ENCODE measurements around the gene USP15. TPM values are rescaled to one million over a fixed set of nuclear protein-coding genes. Genes with fewer than 3 reads are reported as not detected.

The USP15 gene
- total RNA-seq, 1 donor from 2014 or later = 112 TPM

DNA sequence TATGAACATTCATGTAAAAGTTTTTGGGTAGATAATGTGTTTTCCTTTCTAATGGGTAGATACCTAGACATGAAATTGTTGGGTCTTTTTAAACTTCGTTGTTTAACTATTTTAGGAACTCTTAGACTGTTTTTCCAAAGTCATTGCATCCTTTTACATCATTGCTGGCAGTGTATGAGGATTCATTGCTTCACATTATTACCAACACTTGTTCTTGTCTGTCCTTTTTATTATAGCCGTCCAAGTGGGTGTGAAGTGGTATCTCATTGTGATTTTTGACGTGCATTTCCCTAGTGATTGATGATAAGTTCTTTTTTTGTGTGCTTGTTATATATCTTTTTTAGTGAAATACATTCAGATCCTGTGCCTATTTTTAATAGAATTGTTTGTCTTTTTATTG lies 39.4 kb downstream of the USP15 start:
- H3K9me3 Mint-ChIP-seq = peaks cover 21% of the 10 kb centered on the region
- peaks cover 47% of the 10 kb centered on the region for H3K4me1 Mint-ChIP-seq
- no peak for DNase-seq
- intact Hi-C loops (cut with micrococcal nuclease) = loop anchor here (5.0 kb wide), 1 partner anchor 32 kb away; no protein-coding TSS in a partner anchor
- H3K36me3 Mint-ChIP-seq (ENCODE audit: low read depth) = peaks cover 84% of the 10 kb centered on the region
- H3K27me3 Mint-ChIP-seq = no peaks in the 10 kb centered on the region
- no peak overlapping the region for H3K4me3 Mint-ChIP-seq
- H3K27ac Mint-ChIP-seq = no peak overlapping the region

DNA sequence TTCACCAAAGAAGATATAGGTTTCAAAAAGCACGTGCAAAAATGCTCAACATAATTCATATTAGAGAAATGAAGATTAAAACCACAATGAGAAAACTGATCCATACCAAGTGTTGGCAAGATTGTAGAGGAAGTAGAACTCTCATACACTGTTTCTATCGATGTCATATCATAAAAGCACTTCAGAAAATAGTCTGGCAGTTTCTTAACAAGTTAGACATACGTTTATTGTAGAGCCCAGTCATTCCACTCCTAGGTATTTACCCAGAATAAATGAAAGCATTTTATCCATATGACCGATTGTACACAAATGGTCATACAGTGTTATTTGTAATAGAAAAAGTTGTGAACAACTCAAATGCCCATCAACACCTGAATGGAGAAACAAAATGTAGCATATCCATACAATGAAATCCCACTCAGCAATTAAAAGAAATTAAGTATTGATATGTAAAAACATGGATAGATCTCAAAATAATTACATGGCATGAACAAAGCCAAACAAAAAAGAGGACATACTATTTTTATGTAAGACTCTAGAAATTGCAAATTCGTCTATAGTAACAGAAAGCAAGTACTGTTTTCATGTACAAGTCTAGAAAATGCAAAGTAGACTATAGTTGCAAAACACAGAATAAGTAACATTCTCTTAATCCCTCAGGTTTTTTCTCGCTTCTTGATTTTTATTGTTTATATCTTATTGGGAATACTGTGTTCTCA lies 41.0 kb downstream of the USP15 start:
- intact Hi-C loops (cut with micrococcal nuclease) = loop anchor here (5.0 kb wide), 1 partner anchor 34 kb away; no protein-coding TSS in a partner anchor
- Mint-ChIP-seq H3K9me3 (peaks cover 26% of the 10 kb centered on the region), H3K27me3 (no peaks in the 10 kb centered on the region), H3K4me1 (peaks cover 39% of the 10 kb centered on the region), H3K27ac (peak overlapping the region; percentile 17), H3K36me3 (ENCODE audit: low read depth) (peaks cover 84% of the 10 kb centered on the region), H3K4me3 (no peak overlapping the region)
- DNase-seq = no peak

DNA sequence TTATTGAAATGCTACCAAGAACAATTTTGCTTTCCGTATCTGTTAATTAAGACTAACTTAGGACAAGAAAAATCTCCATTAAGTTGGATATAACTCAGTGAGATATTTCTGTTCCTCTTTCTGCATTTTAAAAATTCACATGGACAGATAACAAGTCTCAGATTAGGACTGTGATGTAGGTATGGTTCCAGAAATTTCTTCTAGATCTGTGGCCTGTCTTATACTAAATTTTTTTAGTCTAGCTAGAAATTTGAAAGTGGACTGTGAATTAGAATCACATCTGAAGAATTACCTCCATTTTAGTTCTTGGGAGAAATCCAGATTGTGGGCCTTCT lies 41.6 kb downstream of the USP15 start:
- intact Hi-C loops (cut with micrococcal nuclease) = loop anchor here (5.0 kb wide), 1 partner anchor 34 kb away; no protein-coding TSS in a partner anchor
- Mint-ChIP-seq H3K4me1 (peaks cover 38% of the 10 kb centered on the region), H3K9me3 (peaks cover 26% of the 10 kb centered on the region), H3K27ac (no peak overlapping the region), H3K4me3 (no peak overlapping the region), H3K36me3 (ENCODE audit: low read depth) (peaks cover 83% of the 10 kb centered on the region), H3K27me3 (no peaks in the 10 kb centered on the region)
- DNase-seq = no peak

DNA sequence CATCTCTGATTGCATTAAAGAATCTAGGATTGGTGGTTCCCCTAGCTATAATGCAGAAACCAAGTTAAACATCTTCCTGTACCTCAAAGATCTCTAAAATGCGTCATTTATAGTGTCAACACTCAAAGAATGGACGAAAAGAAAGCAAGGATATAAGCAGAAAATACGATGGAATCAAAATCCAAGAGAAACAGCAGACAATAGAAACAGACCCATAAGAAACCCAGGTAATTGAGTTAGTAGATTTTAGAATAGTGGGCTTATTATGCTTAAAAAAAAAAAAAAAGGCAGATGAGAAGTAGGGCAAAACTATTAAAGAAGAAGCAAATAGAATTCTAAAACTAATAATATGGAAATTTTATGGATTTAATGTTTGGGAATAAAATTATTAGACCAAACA lies 44.4 kb downstream of the USP15 start:
- intact Hi-C loops (cut with micrococcal nuclease) = loop anchor here (5.0 kb wide), 1 partner anchor 37 kb away; no protein-coding TSS in a partner anchor
- no peaks in the 10 kb centered on the region for H3K27me3 Mint-ChIP-seq
- H3K27ac Mint-ChIP-seq = no peak overlapping the region
- no peak for DNase-seq
- peaks cover 83% of the 10 kb centered on the region for H3K36me3 Mint-ChIP-seq (ENCODE audit: low read depth)
- peaks cover 42% of the 10 kb centered on the region for H3K4me1 Mint-ChIP-seq
- H3K9me3 Mint-ChIP-seq = peaks cover 16% of the 10 kb centered on the region
- no peak overlapping the region for H3K4me3 Mint-ChIP-seq

DNA sequence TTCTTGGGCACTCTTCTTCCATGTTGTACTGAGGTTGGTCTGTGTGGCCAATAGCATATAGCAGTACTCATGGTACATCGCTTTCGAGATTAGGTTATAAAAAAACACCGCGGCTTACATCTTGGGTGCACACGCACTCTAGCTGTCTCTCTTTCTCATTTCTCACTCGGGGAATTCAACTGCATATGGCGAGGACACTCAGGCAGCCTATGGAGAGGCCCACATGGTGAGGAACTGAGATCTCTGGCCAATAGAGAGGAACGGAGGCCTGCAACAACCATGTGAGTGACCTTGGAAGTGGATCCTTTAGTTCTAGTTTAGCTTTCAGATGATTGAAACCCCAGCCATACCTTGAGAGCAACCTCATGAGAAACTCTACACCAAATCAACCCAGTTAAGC lies 45.6 kb downstream of the USP15 start:
- H3K36me3 Mint-ChIP-seq (ENCODE audit: low read depth) = peaks cover 82% of the 10 kb centered on the region
- intact Hi-C loops (cut with micrococcal nuclease) = no loop called here

DNA sequence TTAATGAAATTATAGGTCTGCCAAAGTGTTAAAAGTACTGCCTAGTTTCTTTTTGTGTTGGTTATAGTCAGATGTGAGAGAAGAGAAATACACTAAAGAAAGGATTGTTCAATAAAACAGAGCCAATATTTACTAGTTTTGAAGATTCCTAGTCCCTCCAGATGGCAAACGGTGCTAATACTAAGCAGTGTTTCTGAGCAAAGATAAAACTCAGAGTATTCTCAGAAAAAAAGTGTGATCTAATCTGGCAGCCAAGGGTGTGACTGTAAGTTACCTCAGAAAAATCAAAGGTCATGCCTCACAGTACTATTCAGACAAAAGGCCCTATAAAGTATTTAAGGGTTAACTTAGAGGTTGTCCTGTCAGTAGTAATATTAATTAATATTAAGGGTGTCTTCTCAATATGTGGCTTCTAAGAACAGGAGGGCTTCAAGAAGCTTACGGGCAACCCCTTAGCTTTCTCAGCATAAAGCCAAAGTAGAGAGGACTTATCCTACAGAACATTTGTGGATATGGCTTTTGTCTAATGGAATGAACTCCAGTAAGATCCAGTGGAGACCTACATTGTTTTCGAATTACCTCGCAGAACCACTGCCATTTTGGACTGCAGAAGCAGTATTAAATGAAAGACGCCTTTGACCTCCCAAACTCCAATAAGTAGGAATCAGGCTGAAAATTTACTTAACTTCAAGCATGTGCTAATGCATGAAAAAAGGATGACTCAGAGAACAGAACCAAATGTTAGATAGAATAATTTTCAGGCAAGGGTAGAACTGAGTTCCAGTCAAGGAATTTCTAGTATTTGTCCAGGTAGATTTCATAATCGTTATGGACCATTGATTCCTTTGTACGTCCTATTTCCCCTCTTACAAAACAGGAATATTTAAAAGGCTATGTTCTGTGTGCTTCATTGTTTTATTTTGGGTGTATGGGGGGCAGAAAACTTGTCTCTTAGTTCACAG lies 46.6 kb downstream of the USP15 start:
- Mint-ChIP-seq H3K36me3 (ENCODE audit: low read depth) (peaks cover 76% of the 10 kb centered on the region), H3K27me3 (no peaks in the 10 kb centered on the region), H3K9me3 (peaks cover 14% of the 10 kb centered on the region), H3K4me3 (no peak overlapping the region), H3K4me1 (peaks cover 36% of the 10 kb centered on the region), H3K27ac (peak overlapping the region; percentile 16)
- DNase-seq = no peak
- intact Hi-C loops (cut with micrococcal nuclease) = no loop called here

More for the DNA sequence above, 45.6 kb downstream of the USP15 start:
- Mint-ChIP-seq H3K4me1 (peaks cover 39% of the 10 kb centered on the region), H3K9me3 (peaks cover 16% of the 10 kb centered on the region), H3K27me3 (no peaks in the 10 kb centered on the region), H3K4me3 (no peak overlapping the region), H3K27ac (peak overlapping the region; percentile 16)
- DNase-seq = no peak

DNA sequence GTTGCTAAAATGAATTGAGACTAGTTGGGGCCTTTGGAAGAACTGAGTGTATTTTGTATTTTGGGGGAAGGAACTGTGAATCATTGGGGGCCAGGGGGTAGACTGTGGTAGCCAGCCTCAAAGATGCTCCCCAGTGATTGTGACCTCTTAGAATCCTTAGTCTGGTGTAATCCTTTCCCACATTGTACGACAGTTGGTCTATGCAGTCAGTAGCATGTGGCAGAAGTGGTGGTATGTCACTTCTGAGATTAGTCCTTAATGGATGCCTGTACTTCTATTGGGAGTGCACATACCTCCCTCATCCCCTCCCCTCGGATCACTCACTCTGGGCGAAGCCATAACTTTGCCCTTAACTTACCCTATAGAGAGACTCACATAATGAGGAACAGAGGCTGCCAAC lies 48.0 kb downstream of the USP15 start:
- peaks cover 37% of the 10 kb centered on the region for H3K4me1 Mint-ChIP-seq
- peaks cover 8% of the 10 kb centered on the region for H3K9me3 Mint-ChIP-seq
- no peak overlapping the region for H3K4me3 Mint-ChIP-seq
- no peaks in the 10 kb centered on the region for H3K27me3 Mint-ChIP-seq
- peaks cover 71% of the 10 kb centered on the region for H3K36me3 Mint-ChIP-seq (ENCODE audit: low read depth)
- H3K27ac Mint-ChIP-seq = no peak overlapping the region
- intact Hi-C loops (cut with micrococcal nuclease) = no loop called here
- no peak for DNase-seq

DNA sequence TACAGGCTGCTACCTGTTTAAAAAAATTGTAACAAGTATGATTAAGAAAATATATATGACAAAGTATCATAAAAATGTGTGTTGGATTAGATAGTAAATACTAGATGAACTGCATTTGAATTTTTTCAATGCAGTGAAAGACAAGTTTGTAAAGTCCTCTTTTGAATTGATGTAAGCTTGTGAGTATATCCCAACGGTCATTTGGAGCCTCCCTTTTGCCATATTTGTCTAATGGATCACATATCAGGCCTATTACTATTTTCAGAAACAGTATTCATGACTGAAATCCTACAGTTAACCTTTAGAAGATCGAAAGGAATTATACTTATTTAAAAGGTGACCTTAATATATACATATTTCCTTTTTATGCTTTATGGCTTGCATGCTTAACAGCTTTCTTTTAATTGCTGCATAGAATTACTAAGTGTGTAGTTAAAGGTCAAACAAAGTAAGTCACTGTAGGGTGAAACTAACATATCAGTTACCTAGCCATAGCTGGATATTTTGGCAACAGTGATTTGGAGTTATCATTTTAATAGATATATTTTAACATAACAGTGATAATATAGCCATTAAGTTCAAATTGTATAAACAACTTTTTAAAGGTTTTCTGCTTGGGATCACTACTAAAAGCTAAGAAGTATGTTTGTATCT lies 53.6 kb downstream of the USP15 start:
- DNase-seq = no peak
- intact Hi-C loops (cut with micrococcal nuclease) = no loop called here
- H3K27me3 Mint-ChIP-seq = no peaks in the 10 kb centered on the region
- H3K4me1 Mint-ChIP-seq = peaks cover 30% of the 10 kb centered on the region
- no peak overlapping the region for H3K27ac Mint-ChIP-seq
- H3K9me3 Mint-ChIP-seq = peaks cover 10% of the 10 kb centered on the region
- peaks cover 41% of the 10 kb centered on the region for H3K36me3 Mint-ChIP-seq (ENCODE audit: low read depth)
- H3K4me3 Mint-ChIP-seq = no peak overlapping the region

DNA sequence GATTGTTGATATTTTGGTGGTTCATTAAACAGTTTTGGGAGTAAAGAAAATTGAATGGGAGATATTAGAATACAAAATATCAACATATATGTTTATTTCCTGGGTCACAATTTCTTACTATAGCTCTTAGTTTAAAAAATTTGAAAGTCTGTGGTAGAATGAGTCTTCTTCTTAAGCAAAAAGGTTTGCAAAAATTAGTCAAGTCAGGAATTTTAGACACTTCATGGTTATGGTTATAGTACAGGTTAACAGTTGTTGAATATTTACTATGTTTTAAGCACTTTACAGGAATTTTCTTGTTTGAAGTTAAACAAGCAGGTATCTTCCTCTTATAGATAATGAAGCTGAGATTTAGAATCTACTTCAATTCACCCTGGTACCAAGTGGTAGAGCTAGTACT lies 56.8 kb downstream of the USP15 start:
- no peak for DNase-seq
- Mint-ChIP-seq H3K27ac (no peak overlapping the region), H3K4me3 (no peak overlapping the region), H3K9me3 (peaks cover 12% of the 10 kb centered on the region), H3K27me3 (no peaks in the 10 kb centered on the region), H3K4me1 (peaks cover 19% of the 10 kb centered on the region), H3K36me3 (ENCODE audit: low read depth) (peaks cover 41% of the 10 kb centered on the region)
- intact Hi-C loops (cut with micrococcal nuclease) = no loop called here

DNA sequence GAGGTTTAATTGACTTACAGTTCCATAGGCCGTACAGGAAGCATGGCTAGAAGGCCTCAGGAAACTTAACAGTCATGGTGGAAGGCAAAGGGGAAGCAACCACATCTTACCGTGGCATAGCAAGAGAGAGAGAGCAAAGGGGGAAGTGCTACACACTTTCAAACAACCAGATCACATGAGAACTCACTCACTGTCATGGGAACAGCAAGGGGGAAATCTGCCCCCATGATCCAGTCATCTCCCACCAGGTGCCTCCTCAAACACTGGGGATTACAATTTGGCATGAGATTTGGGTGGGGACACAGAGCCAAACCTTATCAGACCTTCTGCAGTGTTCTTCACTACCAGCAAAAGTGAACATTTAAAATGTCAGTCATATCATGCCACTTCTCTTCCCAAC lies 58.9 kb downstream of the USP15 start:
- peak; percentile 53 for DNase-seq
- Mint-ChIP-seq H3K36me3 (ENCODE audit: low read depth) (peaks cover 55% of the 10 kb centered on the region), H3K27me3 (no peaks in the 10 kb centered on the region), H3K27ac (no peak overlapping the region), H3K4me3 (no peak overlapping the region), H3K9me3 (peaks cover 12% of the 10 kb centered on the region), H3K4me1 (peaks cover 23% of the 10 kb centered on the region)
- intact Hi-C loops (cut with micrococcal nuclease) = no loop called here

DNA sequence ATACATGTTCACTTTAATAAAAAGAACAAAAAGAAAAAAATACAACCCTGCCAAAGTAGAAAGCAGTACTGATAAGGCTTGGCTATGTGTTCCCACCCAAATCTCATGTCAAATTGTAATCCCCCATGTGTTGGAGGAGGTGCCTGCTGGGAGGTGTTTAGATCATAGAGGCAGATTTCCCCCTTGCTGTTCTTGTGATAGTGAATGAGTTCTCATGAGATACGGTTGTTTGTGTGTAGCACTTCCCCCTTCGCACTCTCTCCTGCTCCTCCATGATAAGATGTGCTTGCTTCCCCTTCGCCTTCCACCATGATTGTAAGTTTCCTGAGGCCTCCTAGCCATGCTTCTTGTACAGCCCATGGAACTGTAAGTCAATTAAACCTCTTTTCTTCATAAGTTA lies 59.9 kb downstream of the USP15 start:
- Mint-ChIP-seq H3K27ac (no peak overlapping the region), H3K27me3 (no peaks in the 10 kb centered on the region)
- intact Hi-C loops (cut with micrococcal nuclease) = no loop called here

DNA sequence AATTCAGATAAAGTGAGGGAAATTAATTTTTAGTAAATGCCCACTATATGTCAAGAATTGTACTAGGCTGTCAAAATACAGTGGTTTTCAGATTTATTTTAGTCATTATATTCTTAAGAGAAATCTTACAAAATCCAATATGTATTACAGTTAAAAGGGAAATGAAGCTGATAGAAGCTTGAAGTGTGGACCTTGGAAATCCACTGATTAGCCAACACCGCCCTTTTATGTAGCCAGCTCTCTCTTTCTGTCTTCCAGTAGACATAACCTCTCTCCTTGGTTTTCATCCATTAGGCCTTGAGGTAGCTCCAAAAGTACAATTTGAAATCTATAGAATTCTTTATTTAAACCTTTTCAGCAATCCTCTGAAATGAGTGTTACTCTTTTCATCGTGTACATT lies 63.2 kb downstream of the USP15 start:
- intact Hi-C loops (cut with micrococcal nuclease) = no loop called here
- no peak for DNase-seq
- peaks cover 7% of the 10 kb centered on the region for H3K9me3 Mint-ChIP-seq
- no peaks in the 10 kb centered on the region for H3K27me3 Mint-ChIP-seq
- H3K36me3 Mint-ChIP-seq (ENCODE audit: low read depth) = peaks cover 45% of the 10 kb centered on the region
- H3K4me3 Mint-ChIP-seq = no peak overlapping the region
- H3K4me1 Mint-ChIP-seq = peaks cover 16% of the 10 kb centered on the region
- H3K27ac Mint-ChIP-seq = no peak overlapping the region

More for the DNA sequence above, 59.9 kb downstream of the USP15 start:
- DNase-seq = peak; percentile 50
- Mint-ChIP-seq H3K9me3 (peaks cover 12% of the 10 kb centered on the region), H3K4me1 (peaks cover 23% of the 10 kb centered on the region), H3K4me3 (no peak overlapping the region), H3K36me3 (ENCODE audit: low read depth) (peaks cover 53% of the 10 kb centered on the region)

DNA sequence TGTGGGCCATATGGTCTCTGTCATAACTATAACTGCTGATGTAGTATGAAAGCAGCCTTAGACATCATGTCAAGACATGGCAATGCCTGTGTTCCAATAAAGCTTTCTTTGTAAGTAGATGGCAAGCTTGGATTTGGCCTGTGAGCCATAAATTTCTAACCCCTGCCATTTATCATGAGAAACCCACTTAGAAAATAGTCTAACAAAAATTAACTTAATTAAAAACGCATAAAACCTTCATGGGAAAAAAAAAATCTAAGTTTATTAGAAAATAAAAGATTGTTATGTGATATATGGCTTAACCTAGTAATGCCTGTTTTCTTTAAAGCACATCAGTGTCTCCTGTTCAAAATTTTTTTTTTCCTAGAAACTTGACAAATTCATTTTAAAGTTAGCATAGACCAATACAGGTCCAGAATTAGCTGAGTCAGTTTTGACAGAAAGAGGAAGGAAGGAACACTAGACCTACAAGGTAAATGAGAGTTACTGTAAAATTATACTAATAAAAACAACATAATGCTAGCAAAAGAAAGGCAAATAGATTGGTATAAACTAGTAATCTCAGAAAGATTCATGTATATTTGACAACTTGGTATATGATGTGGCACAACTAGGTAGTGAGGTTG lies 68.2 kb downstream of the USP15 start:
- DNase-seq = no peak
- Mint-ChIP-seq H3K4me3 (no peak overlapping the region), H3K27ac (no peak overlapping the region), H3K27me3 (no peaks in the 10 kb centered on the region), H3K9me3 (no peaks in the 10 kb centered on the region), H3K4me1 (peaks cover 12% of the 10 kb centered on the region), H3K36me3 (ENCODE audit: low read depth) (peaks cover 30% of the 10 kb centered on the region)
- intact Hi-C loops (cut with micrococcal nuclease) = no loop called here

Measured in activated CD4-positive, alpha-beta T cell treated with anti-CD3 and anti-CD28 coated beads, Interleukin-2, amount 10 ng/mL, durations not matched to agents 24 days and 14 days (primary cell).